ENCODE data around the gene UNC13B.

UNC13B gene

GRCh38 chr9:35357116-35357515 is 195.3 kb downstream of the UNC13B start (continued):
- TF ChIP-seq ZNF362 (tag by site-specific recombination; IDR thresholded peaks at IDR 0.05) (no peak), ZNF302 (tag by site-specific recombination; IDR thresholded peaks at IDR 0.05; ENCODE audit: low read depth) (no peak), ZNF416 (tag by site-specific recombination; IDR thresholded peaks at IDR 0.05) (no peak), ZNF670 (tag by site-specific recombination; IDR thresholded peaks at IDR 0.05; ENCODE audit: low read depth) (no peak)

- H3K9me3 ChIP-seq (ENCODE audit: control insufficient read depth, insufficient read depth, low read depth, low read length) = no peaks in the 10 kb centered on the region
- ChIA-PET CTCF (no interaction called here), POLR2A (no interaction called here)
- no peaks in the 10 kb centered on the region for H3K36me3 ChIP-seq (ENCODE audit: control insufficient read depth in 2 of 2, insufficient read depth in 1 of 2, low read length in 2 of 2)
- H3K27ac ChIP-seq (ENCODE audit: extremely low read depth, low read depth, low read length) = no peak overlapping the region
- H3K4me3 ChIP-seq (ENCODE audit: low read depth, low read length) = no peak overlapping the region
- TF ChIP-seq PRDM10 (tag by site-specific recombination; IDR thresholded peaks at IDR 0.05) = no peak
- no peak for TF ChIP-seq ZSCAN23 (tag by site-specific recombination; IDR thresholded peaks at IDR 0.05)
- TF ChIP-seq YY2 (tag by site-specific recombination; IDR thresholded peaks at IDR 0.05) = no peak
- no peak for TF ChIP-seq ZNF776 (tag by site-specific recombination; IDR thresholded peaks at IDR 0.05; ENCODE audit: borderline replicate concordance)
- H3K4me1 ChIP-seq (ENCODE audit: control insufficient read depth, insufficient read depth, low read length) = no peaks in the 10 kb centered on the region
Measured at GRCh38 chr9:35357826-35358225, 196.0 kb downstream of the UNC13B start.

- CTCF ChIA-PET = no interaction called here
Measured at GRCh38 chr9:35364817-35365585, 203.2 kb downstream of the UNC13B start.

GRCh38 chr9:35366627-35367026 is 204.8 kb downstream of the UNC13B start:
- Histone ChIP-seq H3K9me3 (ENCODE audit: control insufficient read depth, insufficient read depth, low read depth, low read length) (no peaks in the 10 kb centered on the region), H3K4me1 (ENCODE audit: control insufficient read depth, insufficient read depth, low read length) (no peaks in the 10 kb centered on the region), H3K36me3 (ENCODE audit: control insufficient read depth in 2 of 2, insufficient read depth in 1 of 2, low read length in 2 of 2) (peaks cover 0 to 4% of the 10 kb centered on the region in 2 experiments; a peak in 1 of 3 replicates), H3K4me3 (ENCODE audit: low read depth, low read length) (no peak overlapping the region), H3K27ac (ENCODE audit: extremely low read depth, low read depth, low read length) (no peak overlapping the region)
- ChIA-PET CTCF (no interaction called here), POLR2A (no interaction called here)
- no peak for TF ChIP-seq ZNF701 (tag by site-specific recombination; IDR thresholded peaks at IDR 0.05)
- TF ChIP-seq ZNF621 (tag by site-specific recombination; IDR thresholded peaks at IDR 0.05) = no peak
- no peak for TF ChIP-seq OVOL3 (tag by site-specific recombination; IDR thresholded peaks at IDR 0.05)
- no peak for TF ChIP-seq ELK4 (IDR thresholded peaks at IDR 0.05; ENCODE audit: borderline replicate concordance, low read depth, low read length)

More at GRCh38 chr9:35364817-35365585, 203.2 kb downstream of the UNC13B start:
- no peak overlapping the region for H3K27ac ChIP-seq (ENCODE audit: extremely low read depth, low read depth, low read length)
- H3K4me1 ChIP-seq (ENCODE audit: control insufficient read depth, insufficient read depth, low read length) = no peaks in the 10 kb centered on the region
- no peak overlapping the region for H3K4me3 ChIP-seq (ENCODE audit: low read depth, low read length)
- H3K9me3 ChIP-seq (ENCODE audit: control insufficient read depth, insufficient read depth, low read depth, low read length) = no peaks in the 10 kb centered on the region
- POLR2A ChIA-PET = no interaction called here
- H3K36me3 ChIP-seq (ENCODE audit: control insufficient read depth in 2 of 2, insufficient read depth in 1 of 2, low read length in 2 of 2) = no peaks in the 10 kb centered on the region
- TF ChIP-seq BCL11A (tag by site-specific recombination; IDR thresholded peaks at IDR 0.05; ENCODE audit: low read depth) (no peak), SCRT2 (tag by site-specific recombination; IDR thresholded peaks at IDR 0.05) (peak; percentile 69), BCL6B (tag by site-specific recombination; IDR thresholded peaks at IDR 0.05) (no peak), ZIC2 (tag by site-specific recombination; IDR thresholded peaks at IDR 0.05) (no peak), SCRT1 (tag by site-specific recombination; IDR thresholded peaks at IDR 0.05; ENCODE audit: borderline replicate concordance) (peak; percentile 29; the same call in 1 of the 2 replicates)
